Measurements from ENCODE around the gene NLRP8. TPM values are rescaled to one million over a fixed set of nuclear protein-coding genes. Genes with fewer than 3 reads are reported as not detected.
"Not testable (repeated sequence)": the region's sequence is repeated elsewhere in the genome, so short reads cannot be mapped to it uniquely, and the experiment has no call there.

The NLRP8 gene
- total RNA-seq, 1 donor from 2014 or later = not detected

DNA sequence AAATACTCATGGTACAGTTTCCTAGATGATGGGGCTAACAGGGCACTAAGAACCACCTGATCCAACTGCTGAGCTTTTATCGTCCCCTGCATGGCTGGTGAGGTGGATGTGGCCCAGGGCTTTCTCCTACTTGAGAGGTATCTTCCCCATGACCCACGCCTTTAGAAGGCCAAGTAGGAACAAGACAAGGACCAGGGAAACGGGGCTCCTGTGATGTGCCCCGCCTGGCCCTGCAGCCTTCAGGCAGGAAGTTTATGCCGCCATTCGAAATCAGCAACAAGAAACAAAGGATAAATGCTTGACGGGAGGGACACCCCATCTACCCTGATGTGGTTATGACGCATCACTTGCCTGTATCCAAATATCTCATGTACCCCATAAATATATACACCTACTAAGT, 19.6 kb upstream of the NLRP8 start:
- Mint-ChIP-seq H3K36me3 (ENCODE audit: unreplicated experiment) (peaks cover 2% of the 10 kb centered on the region), H3K27ac (ENCODE audit: unreplicated experiment) (no peak overlapping the region), H3K4me1 (ENCODE audit: unreplicated experiment) (no peaks in the 10 kb centered on the region), H3K9me3 (ENCODE audit: unreplicated experiment) (peaks cover 35% of the 10 kb centered on the region), H3K27me3 (ENCODE audit: unreplicated experiment) (no peaks in the 10 kb centered on the region), H3K4me3 (ENCODE audit: unreplicated experiment) (no peak overlapping the region)
- DNase-seq (ENCODE audit: extremely low spot score, unreplicated experiment) = peak; percentile 64
- TF ChIP-seq, protein P1, sequence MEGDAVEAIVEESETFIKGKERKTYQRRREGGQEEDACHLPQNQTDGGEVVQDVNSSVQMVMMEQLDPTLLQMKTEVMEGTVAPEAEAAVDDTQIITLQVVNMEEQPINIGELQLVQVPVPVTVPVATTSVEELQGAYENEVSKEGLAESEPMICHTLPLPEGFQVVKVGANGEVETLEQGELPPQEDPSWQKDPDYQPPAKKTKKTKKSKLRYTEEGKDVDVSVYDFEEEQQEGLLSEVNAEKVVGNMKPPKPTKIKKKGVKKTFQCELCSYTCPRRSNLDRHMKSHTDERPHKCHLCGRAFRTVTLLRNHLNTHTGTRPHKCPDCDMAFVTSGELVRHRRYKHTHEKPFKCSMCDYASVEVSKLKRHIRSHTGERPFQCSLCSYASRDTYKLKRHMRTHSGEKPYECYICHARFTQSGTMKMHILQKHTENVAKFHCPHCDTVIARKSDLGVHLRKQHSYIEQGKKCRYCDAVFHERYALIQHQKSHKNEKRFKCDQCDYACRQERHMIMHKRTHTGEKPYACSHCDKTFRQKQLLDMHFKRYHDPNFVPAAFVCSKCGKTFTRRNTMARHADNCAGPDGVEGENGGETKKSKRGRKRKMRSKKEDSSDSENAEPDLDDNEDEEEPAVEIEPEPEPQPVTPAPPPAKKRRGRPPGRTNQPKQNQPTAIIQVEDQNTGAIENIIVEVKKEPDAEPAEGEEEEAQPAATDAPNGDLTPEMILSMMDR (IDR thresholded peaks at IDR 0.05) = no peak

- not testable (repeated sequence) for H3K27me3 Mint-ChIP-seq (ENCODE audit: unreplicated experiment); H3K4me3 Mint-ChIP-seq (ENCODE audit: unreplicated experiment); H3K27ac Mint-ChIP-seq (ENCODE audit: unreplicated experiment); H3K36me3 Mint-ChIP-seq (ENCODE audit: unreplicated experiment); H3K4me1 Mint-ChIP-seq (ENCODE audit: unreplicated experiment)
- peaks cover 32% of the 10 kb centered on the region for H3K9me3 Mint-ChIP-seq (ENCODE audit: unreplicated experiment)
- DNase-seq (ENCODE audit: extremely low spot score, unreplicated experiment) = peak; percentile 10
Measured at GRCh38 chr19:55929258-55929657, 18.4 kb upstream of the NLRP8 start.

GRCh38 chr19:55930996-55931515, 16.6 kb upstream of the NLRP8 start:
- peaks cover 43% of the 10 kb centered on the region for H3K9me3 Mint-ChIP-seq (ENCODE audit: unreplicated experiment)

GRCh38 chr19:55931936-55932386, 15.7 kb upstream of the NLRP8 start, which contains the start of gene NLRP13:
TSS of gene NLRP13 (minus strand) at chr19:55932336. CDS start at chr19:55932311, 25 bp downstream.
- Mint-ChIP-seq H3K4me3 (ENCODE audit: unreplicated experiment) (no peak within 1 kb of the TSS), H3K4me1 (ENCODE audit: unreplicated experiment) (no peaks in the 10 kb centered on the region), H3K27me3 (ENCODE audit: unreplicated experiment) (no peaks in the 10 kb centered on the region), H3K9me3 (ENCODE audit: unreplicated experiment) (peaks cover 43% of the 10 kb centered on the region), H3K27ac (ENCODE audit: unreplicated experiment) (no peak within 1 kb of the TSS), H3K36me3 (ENCODE audit: unreplicated experiment) (peaks cover 2% of the 10 kb centered on the region)
- TF ChIP-seq, protein P1 (IDR thresholded peaks at IDR 0.05) = no peak
- peak; percentile 63 for DNase-seq (ENCODE audit: extremely low spot score, unreplicated experiment)

More at GRCh38 chr19:55930996-55931515, 16.6 kb upstream of the NLRP8 start:
- Mint-ChIP-seq H3K36me3 (ENCODE audit: unreplicated experiment) (peaks cover 2% of the 10 kb centered on the region), H3K27me3 (ENCODE audit: unreplicated experiment) (no peaks in the 10 kb centered on the region), H3K27ac (ENCODE audit: unreplicated experiment) (no peak overlapping the region), H3K4me1 (ENCODE audit: unreplicated experiment) (no peaks in the 10 kb centered on the region), H3K4me3 (ENCODE audit: unreplicated experiment) (no peak overlapping the region)
- TF ChIP-seq, protein P1 (IDR thresholded peaks at IDR 0.05) = no peak
- DNase-seq (ENCODE audit: extremely low spot score, unreplicated experiment) = peak; percentile 46

DNA sequence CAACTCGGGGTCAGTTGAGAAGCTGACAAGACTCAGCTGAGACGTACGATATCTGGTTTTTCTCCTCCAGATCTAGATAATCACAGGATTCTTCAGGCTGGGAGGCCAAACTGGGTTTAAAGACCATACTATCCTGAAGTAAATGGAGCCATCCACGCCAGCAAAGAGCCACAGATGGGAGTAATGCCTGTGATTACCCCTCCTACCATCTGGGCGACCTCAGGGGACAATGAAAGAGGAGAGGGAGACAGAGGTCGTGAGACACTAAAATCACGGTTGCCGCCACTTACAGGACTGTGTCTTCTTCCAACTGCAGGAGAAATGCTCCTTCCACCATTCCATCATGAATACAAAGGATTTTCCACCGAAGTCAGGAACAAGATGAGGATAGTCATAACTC, 12.4 kb upstream of the NLRP8 start:
- Mint-ChIP-seq H3K9me3 (ENCODE audit: unreplicated experiment) (peaks cover 44% of the 10 kb centered on the region), H3K27me3 (ENCODE audit: unreplicated experiment) (no peaks in the 10 kb centered on the region), H3K4me3 (ENCODE audit: unreplicated experiment) (no peak overlapping the region), H3K27ac (ENCODE audit: unreplicated experiment) (no peak overlapping the region), H3K36me3 (ENCODE audit: unreplicated experiment) (no peaks in the 10 kb centered on the region), H3K4me1 (ENCODE audit: unreplicated experiment) (no peaks in the 10 kb centered on the region)
- DNase-seq (ENCODE audit: extremely low spot score, unreplicated experiment) = peak; percentile 54
- TF ChIP-seq, protein P1 (IDR thresholded peaks at IDR 0.05) = no peak
